Measurements from ENCODE around the gene KCNV2.

KCNV2 gene

DNA sequence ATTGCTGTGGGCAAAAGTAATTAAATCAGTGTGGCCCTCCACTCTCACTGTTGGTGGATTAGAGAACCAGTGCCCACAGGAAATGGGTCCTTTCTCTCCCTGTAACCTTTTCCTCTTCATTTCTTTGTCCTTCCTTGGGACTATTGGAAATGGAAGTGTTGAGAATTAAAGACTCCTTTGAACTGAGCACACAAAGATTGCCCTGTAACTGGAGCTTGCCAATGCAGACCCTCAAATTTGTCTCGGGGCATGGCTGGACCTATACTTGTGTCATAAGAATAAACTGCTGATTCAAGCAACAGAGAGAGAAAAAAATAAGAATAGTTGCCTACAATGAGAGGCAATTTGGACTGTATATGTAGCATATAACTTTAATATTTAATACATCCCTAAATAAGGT is 13.7 kb downstream of the KCNV2 start:
- no peak overlapping the region for H3K4me3 ChIP-seq (replicated peaks; ENCODE audit: low read depth, low read length)
- DNase-seq (ENCODE audit: extremely low read depth, low read depth) = no peak
- TF ChIP-seq, protein P1, sequence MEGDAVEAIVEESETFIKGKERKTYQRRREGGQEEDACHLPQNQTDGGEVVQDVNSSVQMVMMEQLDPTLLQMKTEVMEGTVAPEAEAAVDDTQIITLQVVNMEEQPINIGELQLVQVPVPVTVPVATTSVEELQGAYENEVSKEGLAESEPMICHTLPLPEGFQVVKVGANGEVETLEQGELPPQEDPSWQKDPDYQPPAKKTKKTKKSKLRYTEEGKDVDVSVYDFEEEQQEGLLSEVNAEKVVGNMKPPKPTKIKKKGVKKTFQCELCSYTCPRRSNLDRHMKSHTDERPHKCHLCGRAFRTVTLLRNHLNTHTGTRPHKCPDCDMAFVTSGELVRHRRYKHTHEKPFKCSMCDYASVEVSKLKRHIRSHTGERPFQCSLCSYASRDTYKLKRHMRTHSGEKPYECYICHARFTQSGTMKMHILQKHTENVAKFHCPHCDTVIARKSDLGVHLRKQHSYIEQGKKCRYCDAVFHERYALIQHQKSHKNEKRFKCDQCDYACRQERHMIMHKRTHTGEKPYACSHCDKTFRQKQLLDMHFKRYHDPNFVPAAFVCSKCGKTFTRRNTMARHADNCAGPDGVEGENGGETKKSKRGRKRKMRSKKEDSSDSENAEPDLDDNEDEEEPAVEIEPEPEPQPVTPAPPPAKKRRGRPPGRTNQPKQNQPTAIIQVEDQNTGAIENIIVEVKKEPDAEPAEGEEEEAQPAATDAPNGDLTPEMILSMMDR (IDR thresholded peaks at IDR 0.05; ENCODE audit: low read depth, low read length, missing control alignments) = no peak

DNA sequence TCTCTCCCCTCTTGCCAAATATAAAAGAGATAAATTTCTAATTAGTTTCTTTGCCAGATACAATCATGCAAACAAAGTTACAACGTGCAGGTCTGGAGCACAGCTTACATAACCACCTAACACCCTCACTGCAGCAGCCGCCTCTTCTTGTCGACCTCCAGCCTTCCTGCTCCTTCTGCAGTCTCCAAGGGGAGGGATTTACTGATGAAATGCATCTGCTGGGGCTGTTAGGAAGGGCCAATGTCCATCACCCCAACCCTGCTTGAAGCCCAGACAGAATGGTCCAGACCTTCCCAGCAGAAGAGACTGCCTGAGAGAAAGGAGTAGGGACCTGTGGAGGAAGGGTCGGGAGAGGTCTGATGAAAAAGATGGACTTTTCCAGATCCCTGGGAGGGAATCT is 15.2 kb downstream of the KCNV2 start:
- H3K4me3 ChIP-seq (replicated peaks; ENCODE audit: low read depth, low read length) = no peak overlapping the region
- DNase-seq (ENCODE audit: extremely low read depth, low read depth) = no peak
- TF ChIP-seq, protein P1 (IDR thresholded peaks at IDR 0.05; ENCODE audit: low read depth, low read length, missing control alignments) = no peak

DNA sequence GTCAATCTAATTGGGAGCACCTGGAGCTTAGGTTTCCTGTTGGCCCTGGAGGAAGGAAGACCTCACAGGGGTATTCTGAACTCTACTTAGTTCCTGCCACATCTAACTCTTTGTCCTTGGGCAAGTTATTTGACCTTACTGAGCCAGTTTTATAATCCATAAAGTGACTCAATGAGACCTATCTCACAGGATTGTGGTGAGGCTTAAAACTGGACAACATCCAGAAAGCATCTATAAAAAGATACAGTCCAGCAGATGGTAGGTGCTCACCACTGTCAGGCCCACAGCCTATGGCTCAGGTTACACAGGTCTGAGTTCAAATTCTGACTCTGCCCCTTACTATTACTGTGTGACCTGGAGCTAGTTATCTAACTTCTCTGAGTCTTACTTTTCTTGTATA is 23.3 kb downstream of the KCNV2 start:
- DNase-seq (ENCODE audit: extremely low read depth, low read depth) = peak; percentile 31

DNA sequence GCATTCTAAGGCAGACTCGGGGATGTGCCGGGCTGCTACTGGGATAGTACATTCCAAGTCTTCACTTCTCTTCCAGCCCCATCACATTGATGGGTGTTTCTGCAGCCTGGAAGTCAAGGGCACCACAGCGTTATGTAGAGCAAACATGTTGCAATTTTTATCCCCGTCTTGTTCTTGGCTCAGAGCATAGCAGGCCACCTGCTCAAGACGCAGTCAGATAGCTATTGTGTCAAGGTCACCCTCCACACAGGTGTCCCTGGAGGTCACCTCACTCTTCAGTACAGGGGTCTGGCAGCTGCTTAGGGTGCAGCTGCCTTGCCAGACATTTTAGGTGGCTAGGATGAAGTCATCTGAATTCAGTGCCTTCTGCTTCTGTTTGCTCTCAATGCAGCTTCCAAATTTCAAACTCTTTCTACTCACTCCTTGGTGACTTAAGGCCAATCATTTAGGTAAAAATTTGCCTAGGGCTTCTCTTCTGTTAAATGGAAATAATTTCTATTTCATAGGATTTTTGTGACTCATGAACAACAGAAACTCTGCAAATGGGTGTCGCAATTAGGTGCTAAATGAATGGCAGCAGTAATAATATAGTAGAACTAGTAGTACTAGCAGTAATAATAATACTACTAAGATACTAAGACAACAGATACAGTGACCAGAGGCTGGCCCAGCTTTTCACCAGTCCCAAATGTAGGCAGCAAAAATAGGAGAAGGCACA is 24.3 kb downstream of the KCNV2 start:
- H3K4me3 ChIP-seq (replicated peaks; ENCODE audit: low read depth, low read length) = no peak overlapping the region
- TF ChIP-seq, protein P1 (IDR thresholded peaks at IDR 0.05; ENCODE audit: low read depth, low read length, missing control alignments) = no peak
- no peak for DNase-seq (ENCODE audit: extremely low read depth, low read depth)

More for the DNA sequence above, 23.3 kb downstream of the KCNV2 start:
- TF ChIP-seq, protein P1 (IDR thresholded peaks at IDR 0.05; ENCODE audit: low read depth, low read length, missing control alignments) = no peak
- no peak overlapping the region for H3K4me3 ChIP-seq (replicated peaks; ENCODE audit: low read depth, low read length)

DNA sequence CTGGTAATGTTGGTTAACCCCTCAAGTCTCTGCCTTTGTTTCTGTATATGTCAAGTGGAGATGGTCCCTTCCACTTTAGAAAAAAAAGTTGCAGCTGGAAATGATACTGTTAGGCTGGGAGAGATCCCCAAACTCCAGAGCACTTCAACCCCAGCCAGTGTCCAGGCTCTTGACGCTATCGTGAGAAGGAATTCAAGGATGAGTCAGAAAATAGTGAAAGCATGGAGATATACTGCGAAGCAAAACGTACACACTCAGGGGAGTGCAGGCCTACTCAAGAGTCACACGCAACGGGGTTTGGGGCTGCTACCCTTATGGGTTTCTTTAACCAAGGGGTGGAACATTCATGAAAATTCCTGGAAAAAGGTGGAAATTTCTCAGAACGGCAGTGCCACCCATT is 24.9 kb downstream of the KCNV2 start:
- no peak overlapping the region for H3K4me3 ChIP-seq (replicated peaks; ENCODE audit: low read depth, low read length)
- DNase-seq (ENCODE audit: extremely low read depth, low read depth) = no peak
- TF ChIP-seq, protein P1 (IDR thresholded peaks at IDR 0.05; ENCODE audit: low read depth, low read length, missing control alignments) = no peak

DNA sequence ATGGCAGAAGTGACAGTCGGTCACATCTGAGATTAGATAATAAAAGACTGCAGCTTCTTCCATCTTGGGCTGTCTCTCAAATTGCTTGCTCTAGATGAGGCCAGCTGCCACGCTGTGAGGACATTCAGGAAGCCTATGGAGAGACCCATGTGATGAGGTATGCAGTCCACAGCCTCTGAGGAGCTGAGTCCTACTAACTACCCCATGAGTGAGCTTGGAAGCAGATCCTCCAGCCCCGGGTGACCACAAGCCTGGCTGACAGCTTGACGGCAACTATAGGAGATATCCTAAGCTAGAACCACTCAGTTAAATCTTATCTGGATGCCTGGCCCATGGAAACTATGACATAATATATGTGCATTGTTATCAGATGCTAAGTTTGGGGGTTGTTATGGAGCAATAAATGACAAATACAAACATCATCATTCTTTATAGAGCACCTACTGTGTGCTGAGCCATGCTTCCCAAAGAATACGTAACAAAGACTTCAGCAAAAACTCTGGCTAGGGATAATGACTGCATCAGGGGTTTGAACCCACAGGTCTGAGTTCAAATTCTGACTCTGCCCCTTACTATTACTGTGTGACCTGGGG is 26.7 kb downstream of the KCNV2 start:
- DNase-seq (ENCODE audit: extremely low read depth, low read depth) = no peak
- TF ChIP-seq, protein P1 (IDR thresholded peaks at IDR 0.05; ENCODE audit: low read depth, low read length, missing control alignments) = no peak
- H3K4me3 ChIP-seq (replicated peaks; ENCODE audit: low read depth, low read length) = no peak overlapping the region

Measured in HFF-Myc (cell line).